Endothelial cell of umbilical vein (primary cell): ENCODE results near the gene MAJIN. TPM values are rescaled to one million over a fixed set of nuclear protein-coding genes. Genes with fewer than 3 reads are reported as not detected.

ENCODE experiments used
- BruUV-seq: library from RNA; stranded (reverse); fragments of 400-500 nt; replicated peaks from 2 replicates; lab custom pipeline; 2021; lab: Mats Ljungman, UMichigan
- CTCF ChIA-PET: fragments of 300-600, 350-600 bp; sonication (Branson Sonifier 250); formaldehyde crosslinking; loops from one replicate; lab custom pipeline; 2021; ENCODE audit warnings: antibody characterized with exemption, inconsistent platforms; lab: Charles Lee
- POLR2A ChIA-PET: fragments of 300-600, 350-600 bp; sonication (Branson Sonifier 250); formaldehyde crosslinking; loops from one replicate; lab custom pipeline; 2021; ENCODE audit warnings: antibody characterized with exemption, inconsistent platforms; lab: Charles Lee
- DNase-seq: peaks from one replicate; pipeline ENCODE4 v3.0.0-alpha.2; 2011; ENCODE audit warnings: low read depth, low spot score
- FAIRE-seq: peaks from 2 replicates; lab custom pipeline; 2011; peaks lifted over from hg19 to GRCh38; lab: Jason Lieb, UNC
- H2AFZ ChIP-seq: 2 replicates; pipeline ENCODE4 v1.6.0; 2012; ENCODE audit warnings: low read depth, low read length, control low read depth, inconsistent platforms
- H3K27ac ChIP-seq: 2 replicates; pipeline ENCODE4 v1.5.1; 2011; ENCODE audit warnings: low read depth, mild to moderate bottlenecking, control low read depth, low read length, moderate library complexity; ENCODE audit not compliant: insufficient read depth
- H3K27me3 ChIP-seq, 2 experiments: 2 replicates each; pipeline versions ENCODE4 v1.6.0 to v1.6.1; 2011; ENCODE audit warnings: low read length in 2 of 2, mixed read lengths in 1 of 2; ENCODE audit not compliant: control insufficient read depth in 2 of 2, insufficient read depth in 2 of 2
- H3K36me3 ChIP-seq, 2 experiments: 2 replicates in 1 of 2; 3 replicates in 1 of 2; pipeline ENCODE4 v1.5.1; 2011; ENCODE audit warnings: low read length in 2 of 2, mild to moderate bottlenecking in 1 of 2, moderate library complexity in 1 of 2; ENCODE audit not compliant: control insufficient read depth in 2 of 2, insufficient read depth in 2 of 2; ENCODE audit errors: extremely low read depth in 1 of 2
- H3K4me1 ChIP-seq: 3 replicates; pipeline ENCODE4 v1.5.1; 2011; ENCODE audit warnings: mild to moderate bottlenecking, low read length; ENCODE audit not compliant: control insufficient read depth, insufficient read depth; ENCODE audit errors: extremely low read depth
- H3K4me2 ChIP-seq: 2 replicates; pipeline ENCODE4 v1.6.1; 2011; ENCODE audit warnings: low read length, control low read depth, mixed read lengths; ENCODE audit not compliant: insufficient read depth
- H3K4me3 ChIP-seq, 3 experiments: fragments of 200-600 bp in 1 of 3; sonication (generic), shearing (Covaris generic) in 1 of 3; replicated peaks in 1 of 3; 2 replicates each; pipeline ENCODE4 v1.5.1; 2011 to 2016; ENCODE audit warnings: control low read depth in 3 of 3, low read length in 3 of 3, mild to moderate bottlenecking in 2 of 3, inconsistent platforms in 1 of 3, low read depth in 1 of 3, moderate library complexity in 1 of 3; ENCODE audit not compliant: insufficient read depth in 1 of 3
- H3K79me2 ChIP-seq: 2 replicates; pipeline ENCODE4 v1.6.0; 2012; ENCODE audit warnings: low read length, inconsistent platforms; ENCODE audit not compliant: control insufficient read depth, insufficient read depth
- H3K9ac ChIP-seq: replicated peaks from 2 replicates; pipeline ENCODE3; 2011; ENCODE audit warnings: low read length, control low read depth; ENCODE audit not compliant: insufficient read depth; ENCODE audit errors: extremely low read depth
- H3K9me1 ChIP-seq: replicated peaks from 3 replicates; pipeline ENCODE4 v1.6.0; 2011; ENCODE audit warnings: mild to moderate bottlenecking, low read length; ENCODE audit not compliant: control insufficient read depth, insufficient read depth; ENCODE audit errors: extremely low read depth
- H3K9me3 ChIP-seq: replicated peaks from 2 replicates; pipeline ENCODE4 v1.5.1; 2012; ENCODE audit warnings: low read length, inconsistent platforms; ENCODE audit not compliant: control insufficient read depth, insufficient read depth
- H4K20me1 ChIP-seq: replicated peaks from 2 replicates; pipeline ENCODE3; 2011; ENCODE audit warnings: mild to moderate bottlenecking, low read length; ENCODE audit not compliant: control insufficient read depth, insufficient read depth; ENCODE audit errors: extremely low read depth
- CTCF ChIP-seq, 2 donors: IDR thresholded peaks; 1 replicate in 1 of 2; 2 replicates in 1 of 2; pipeline ENCODE4 v1.5.1; 2011; ENCODE audit warnings: low read length in 2 of 2, mild to moderate bottlenecking in 2 of 2, moderate library complexity in 2 of 2, control low read depth in 1 of 2, inconsistent platforms in 1 of 2, low read depth in 1 of 2; ENCODE audit not compliant: insufficient read depth in 1 of 2; ENCODE audit errors: extremely low read depth in 1 of 2
- EZH2 ChIP-seq: IDR thresholded peaks from 2 replicates; pipeline ENCODE4 v1.6.1; 2012; ENCODE audit warnings: borderline replicate concordance, low read depth, mild to moderate bottlenecking, moderate library complexity, low read length, inconsistent platforms; ENCODE audit not compliant: severe bottlenecking
- FOS ChIP-seq: IDR thresholded peaks from 2 replicates; pipeline ENCODE4 v1.6.1; 2011; ENCODE audit warnings: mild to moderate bottlenecking, low read length, moderate library complexity, borderline replicate concordance; ENCODE audit not compliant: insufficient read depth
- GATA2 ChIP-seq: IDR thresholded peaks from 2 replicates; pipeline ENCODE4 v1.7.0; 2011; ENCODE audit warnings: low read depth, mild to moderate bottlenecking, moderate library complexity, mixed read lengths, low read length; ENCODE audit not compliant: insufficient read length, insufficient read depth
- JUN ChIP-seq: IDR thresholded peaks from 2 replicates; pipeline ENCODE4 v1.6.1; 2011; ENCODE audit warnings: borderline replicate concordance, low read depth; ENCODE audit not compliant: insufficient read length, insufficient read depth
- MYC ChIP-seq: IDR thresholded peaks from one replicate; pipeline ENCODE4 v1.6.1; 2011; ENCODE audit warnings: mild to moderate bottlenecking, low read depth, low read length
- POLR2A ChIP-seq: IDR thresholded peaks from 2 replicates; pipeline ENCODE4 v1.6.1; 2012; ENCODE audit warnings: low read depth, mild to moderate bottlenecking, control low read depth, low read length
- POLR2AphosphoS5 ChIP-seq: IDR thresholded peaks from 2 replicates; pipeline ENCODE4 v1.6.1; 2012; ENCODE audit warnings: low read depth, mild to moderate bottlenecking, control low read depth, low read length, moderate library complexity; ENCODE audit not compliant: insufficient read depth
- dilution Hi-C: fragments of 300-500 bp; cut with MboI; formaldehyde crosslinking; loops from one replicate; pipeline ENCODE4 v1.15.0; 2019; ENCODE audit warnings: low sequenced_read_pairs; ENCODE audit not compliant: extremely low pct_ligation_motif_present
- intact Hi-C: fragments of 100-400 bp; cut with micrococcal nuclease; formaldehyde crosslinking; loops from one replicate; pipeline ENCODE4 v1.10.0; 2022
- polyA plus RNA-seq, 4 experiments: library from polyadenylated mRNA; depleted of rRNA in 3 of 4; stranded (reverse) in 3 of 4; unstranded in 1 of 4; fragments of >200 nt; gene quantifications; 2 replicates each; pipeline versions ENCODE4 v1.2.1 to v1.2.3, GENCODE V29; 2011 to 2012; ENCODE audit warnings: missing spikeins in 1 of 4
- total RNA-seq: library from RNA; stranded (reverse); gene quantifications from 2 replicates; pipeline ENCODE4 v1.2.3, GENCODE V29; 2021
- TF ChIP-seq, protein P1 (sequence below): IDR thresholded peaks from 2 replicates; pipeline ENCODE4 v1.6.1; 2011; ENCODE audit not compliant: insufficient read depth, insufficient read length

The MAJIN gene
- total and polyA plus RNA-seq, 2 donors (not counting 3 experiments of a cell fraction or from before 2014, with no cell fraction given) = 0.07 TPM; not detected in 1

GRCh38 chr11:64954201-64954600 is 17.7 kb downstream of the MAJIN start:
- Histone ChIP-seq H3K27ac (no peak overlapping the region), H3K4me3 (no peak overlapping the region), H3K4me1 (no peaks in the 10 kb centered on the region), H3K9ac (no peak overlapping the region), H3K27me3 (peaks cover 16 to 24% of the 10 kb centered on the region in 2 experiments), H4K20me1 (no peaks in the 10 kb centered on the region), H2AFZ (no peak overlapping the region), H3K9me1 (no peaks in the 10 kb centered on the region), H3K9me3 (no peaks in the 10 kb centered on the region), H3K4me2 (no peak overlapping the region), H3K36me3 (no peaks in the 10 kb centered on the region), H3K79me2 (no peaks in the 10 kb centered on the region)
- POLR2A ChIA-PET = no interaction called here
- CTCF ChIA-PET = interaction anchor here (1.1 to 1.6 kb wide), 3 partner anchors 9 to 60 kb away, joined by 4 to 5 read pairs (median 4); partner anchors contain the start of gene ARL2
- no peak for DNase-seq
- BruUV-seq = no TSS peak
- no peak for TF ChIP-seq EZH2
- TF ChIP-seq, protein P1, sequence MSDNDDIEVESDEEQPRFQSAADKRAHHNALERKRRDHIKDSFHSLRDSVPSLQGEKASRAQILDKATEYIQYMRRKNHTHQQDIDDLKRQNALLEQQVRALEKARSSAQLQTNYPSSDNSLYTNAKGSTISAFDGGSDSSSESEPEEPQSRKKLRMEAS = no peak
- TF ChIP-seq POLR2A = no peak
- no peak for TF ChIP-seq JUN
- no peak for TF ChIP-seq MYC
- no peak for TF ChIP-seq CTCF (IDR thresholded peaks at IDR 0.05; ENCODE audit: extremely low read depth in 1 of 2, insufficient read depth in 1 of 2, low read depth in 1 of 2, low read length in 2 of 2)
- no peak for TF ChIP-seq FOS
- TF ChIP-seq POLR2AphosphoS5 = no peak
- no peak for TF ChIP-seq GATA2
- FAIRE-seq = no peak
- dilution Hi-C loops (no loop called here), intact Hi-C loops (no loop called here)
